ENCODE measurements around the gene SENP8.

DNA sequence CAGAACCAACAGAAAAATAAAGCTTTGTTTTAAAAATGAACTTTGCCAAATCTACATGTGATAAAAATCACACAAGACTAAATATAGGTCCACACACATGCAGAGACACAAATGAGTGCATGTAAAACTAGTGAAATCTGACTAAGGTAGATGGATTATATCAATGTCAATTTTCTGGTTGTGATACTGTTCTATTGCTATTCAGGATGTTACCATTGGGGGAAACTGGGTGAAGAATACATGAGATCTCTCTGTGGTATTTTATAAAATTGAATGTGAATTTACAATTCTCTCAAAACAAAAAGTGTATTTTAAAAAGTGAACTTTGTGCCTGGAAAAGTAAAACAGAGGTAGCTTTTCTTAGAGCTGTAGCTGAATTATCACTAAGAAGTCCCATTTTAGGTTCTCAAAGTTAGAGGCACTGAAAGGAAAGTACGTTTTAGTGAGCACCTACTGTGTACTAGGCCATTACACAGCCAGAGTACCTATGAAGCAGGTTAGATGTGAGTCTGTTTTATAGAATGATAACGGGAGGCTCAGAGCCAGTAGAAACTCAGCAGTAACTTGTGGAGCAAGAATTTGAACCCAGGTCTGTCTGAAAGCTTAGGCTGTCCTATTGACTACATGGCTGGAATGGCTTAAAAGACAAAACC lies 71.2 kb downstream of the SENP8 start:
- no peak for TF ChIP-seq CTCF (IDR thresholded peaks at IDR 0.05 in 8 of 11, conservative IDR thresholded peaks at IDR 0.05 in 3 of 11)
- TF ChIP-seq POLR2AphosphoS5 (IDR thresholded peaks at IDR 0.05) = no peak
- TF ChIP-seq POLR2A (IDR thresholded peaks at IDR 0.05) = no peak
